NB4 (cell line): Measurements from ENCODE around the gene HS3ST4.
"Not testable (repeated sequence)": the region's sequence is repeated elsewhere in the genome, so short reads cannot be mapped to it uniquely, and the experiment has no call there.

ENCODE experiments used
- DNase-seq: peaks from one replicate; pipeline ENCODE4 v3.0.0; 2010; ENCODE audit warnings: low read depth
- H3K4me3 ChIP-seq: one replicate; pipeline ENCODE4 v1.5.1; 2011; ENCODE audit warnings: mild to moderate bottlenecking, low read depth, low read length, moderate library complexity
- CTCF ChIP-seq: IDR thresholded peaks from one replicate; pipeline ENCODE4 v1.5.1; 2012; ENCODE audit warnings: low read depth, low read length
- MYC ChIP-seq: IDR thresholded peaks from 2 replicates; pipeline ENCODE4 v1.6.1; 2011; ENCODE audit warnings: low read depth, low read length
- POLR2A ChIP-seq: IDR thresholded peaks from 2 replicates; pipeline ENCODE4 v1.6.1; 2011; ENCODE audit warnings: mild to moderate bottlenecking; ENCODE audit not compliant: insufficient read length; ENCODE audit errors: extremely low read depth
- TF ChIP-seq, protein P1 (sequence below): IDR thresholded peaks from 2 replicates; pipeline ENCODE4 v1.6.1; 2011; ENCODE audit warnings: low read depth, low read length

The HS3ST4 gene

GRCh38 chr16:26071101-26071866 lies 379.5 kb downstream of the HS3ST4 start:
- no peak overlapping the region for H3K4me3 ChIP-seq
- DNase-seq, result no peak
- no peak for TF ChIP-seq POLR2A
- no peak for TF ChIP-seq CTCF
- TF ChIP-seq, protein P1, sequence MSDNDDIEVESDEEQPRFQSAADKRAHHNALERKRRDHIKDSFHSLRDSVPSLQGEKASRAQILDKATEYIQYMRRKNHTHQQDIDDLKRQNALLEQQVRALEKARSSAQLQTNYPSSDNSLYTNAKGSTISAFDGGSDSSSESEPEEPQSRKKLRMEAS, result no peak
- TF ChIP-seq MYC, result no peak

GRCh38 chr16:26078716-26079355 lies 387.1 kb downstream of the HS3ST4 start:
- no peak for DNase-seq
- H3K4me3 ChIP-seq, result no peak overlapping the region
- TF ChIP-seq CTCF (no peak), POLR2A (no peak), MYC (no peak)
- TF ChIP-seq, protein P1, result no peak

DNA sequence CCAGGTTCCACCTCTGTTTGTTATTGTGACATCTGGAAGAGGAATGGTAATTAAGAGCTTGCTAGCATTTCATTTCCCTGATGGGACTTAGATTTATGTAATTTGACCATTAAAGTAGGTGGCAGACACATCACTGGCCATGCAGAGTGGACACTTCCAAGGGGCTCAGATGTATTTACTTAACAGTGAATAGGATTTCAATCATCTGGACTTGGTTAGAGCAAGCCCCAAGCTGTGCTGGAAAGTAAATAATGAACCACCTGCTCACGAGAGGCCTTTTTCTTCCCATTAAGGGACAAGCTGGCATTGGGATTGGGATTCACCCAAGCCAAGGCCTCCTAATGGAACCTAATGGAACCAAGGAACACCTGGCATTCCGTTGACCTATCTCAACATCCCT lies 395.3 kb downstream of the HS3ST4 start:
- TF ChIP-seq CTCF (no peak), POLR2A (no peak), MYC (no peak)
- TF ChIP-seq, protein P1, result no peak
- no peak for DNase-seq
- H3K4me3 ChIP-seq, result no peak overlapping the region

DNA sequence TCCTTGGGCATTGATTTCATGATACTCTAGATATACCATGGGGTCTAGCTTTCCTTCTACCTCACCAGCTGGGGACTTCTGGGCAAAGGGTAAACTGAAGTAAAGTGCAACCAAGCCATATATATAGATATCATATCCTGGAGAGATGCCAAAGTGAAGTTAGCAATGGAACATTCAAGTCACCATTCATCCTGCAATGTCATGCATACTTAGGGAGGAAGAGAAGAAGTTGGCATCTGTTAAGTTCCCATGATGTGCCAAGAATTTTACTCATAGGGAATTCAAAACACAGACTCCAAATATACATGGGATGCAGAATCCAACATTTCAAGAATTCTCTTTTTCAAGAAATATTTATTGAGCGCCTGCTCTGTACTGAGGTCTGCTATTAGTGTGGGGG lies 399.8 kb downstream of the HS3ST4 start:
- no peak overlapping the region for H3K4me3 ChIP-seq
- TF ChIP-seq, protein P1, result no peak
- TF ChIP-seq POLR2A, result no peak
- no peak for TF ChIP-seq CTCF
- no peak for TF ChIP-seq MYC
- DNase-seq, result no peak

GRCh38 chr16:26098206-26098605 lies 406.4 kb downstream of the HS3ST4 start:
- DNase-seq, H3K4me3 ChIP-seq: not testable (repeated sequence)

- no peak overlapping the region for H3K4me3 ChIP-seq
- TF ChIP-seq POLR2A, result no peak
- DNase-seq, result no peak
These were observed 410.6 kb downstream of the HS3ST4 start for GRCh38 chr16:26102369-26102768.

GRCh38 chr16:26108836-26109505 lies 417.2 kb downstream of the HS3ST4 start:
- TF ChIP-seq CTCF (no peak), MYC (no peak), POLR2A (no peak)
- TF ChIP-seq, protein P1, result no peak

More at GRCh38 chr16:26108836-26109505, 417.2 kb downstream of the HS3ST4 start:
- H3K4me3 ChIP-seq, result no peak overlapping the region
- no peak for DNase-seq
